ENCODE results near the gene RXYLT1. TPM values are rescaled to one million over a fixed set of nuclear protein-coding genes. Genes with fewer than 3 reads are reported as not detected.

The RXYLT1 gene
- total RNA-seq, 1 experiment from 2014 or later = 16.6 TPM

DNA sequence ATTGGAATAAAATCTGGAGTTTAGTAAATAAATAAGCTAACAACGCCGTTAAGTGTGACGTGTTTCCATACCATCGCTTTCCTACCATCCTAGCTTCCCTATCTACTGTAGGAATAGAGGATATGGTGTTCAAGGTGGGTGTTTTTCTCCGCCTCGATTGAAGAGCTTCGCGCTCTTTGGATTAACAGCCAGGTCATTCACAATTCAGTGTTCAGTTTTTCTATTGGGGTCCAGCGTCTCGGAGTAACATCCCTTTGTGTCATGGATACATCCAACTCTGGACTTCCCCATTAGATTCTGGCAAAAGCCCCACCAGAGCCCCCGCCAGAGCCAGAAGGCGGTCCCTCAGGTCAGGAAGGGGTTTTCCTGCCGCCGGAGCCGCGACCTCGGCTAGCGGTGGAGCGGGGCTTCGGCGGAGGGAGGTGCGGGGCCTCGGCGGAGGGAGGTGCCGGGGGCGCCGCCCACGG, 63.6 kb downstream of the RXYLT1 start:
- peaks cover 8% of the 10 kb centered on the region for H3K27me3 ChIP-seq (ENCODE audit: control insufficient read depth, insufficient read depth, low read length)
- H3K36me3 ChIP-seq (replicated peaks; ENCODE audit: control insufficient read depth, insufficient read depth, low read length) = no peaks in the 10 kb centered on the region
- H3K4me3 ChIP-seq (ENCODE audit: insufficient read depth, low read depth, low read length) = peak overlapping the region; percentile 68
- DNase-seq = no peak

DNA sequence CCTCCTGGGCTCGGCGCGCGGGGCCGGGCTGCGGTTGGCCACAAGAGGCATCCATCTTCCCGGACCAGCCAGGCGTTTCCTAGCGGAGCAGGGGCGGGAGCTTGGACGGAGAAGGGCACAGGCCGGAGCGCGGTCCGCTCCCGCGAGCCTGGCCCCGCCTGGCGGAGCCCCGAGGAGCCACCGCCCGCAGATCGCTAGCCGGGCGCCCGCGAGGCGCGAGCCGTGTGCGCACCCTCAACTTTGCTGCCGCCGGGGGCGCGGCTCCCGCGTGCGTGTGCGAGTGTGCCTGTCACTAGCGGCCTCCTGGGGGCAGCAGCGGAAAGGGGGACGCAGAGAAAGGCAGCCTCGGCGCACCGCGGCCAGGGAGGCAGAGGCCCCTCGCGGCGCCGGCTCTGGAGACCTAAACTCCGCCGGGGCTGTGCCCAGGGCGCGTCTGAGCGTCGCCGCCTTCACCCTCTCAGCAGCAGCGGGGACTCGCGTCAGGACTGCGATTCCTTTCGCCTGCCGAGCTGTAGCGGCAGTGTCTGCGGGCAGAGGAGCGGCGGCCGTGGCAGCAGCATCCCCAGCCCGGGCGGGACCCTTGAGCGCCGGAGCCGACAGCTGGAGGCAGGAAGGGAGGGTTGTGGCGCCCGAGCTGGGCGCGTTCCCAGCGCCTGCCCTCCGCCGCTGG, 64.1 kb downstream of the RXYLT1 start:
- H3K27me3 ChIP-seq (ENCODE audit: control insufficient read depth, insufficient read depth, low read length) = peaks cover 8% of the 10 kb centered on the region
- peak; percentile 95 for DNase-seq
- peak overlapping the region; percentile 68 for H3K4me3 ChIP-seq (ENCODE audit: insufficient read depth, low read depth, low read length)

DNA sequence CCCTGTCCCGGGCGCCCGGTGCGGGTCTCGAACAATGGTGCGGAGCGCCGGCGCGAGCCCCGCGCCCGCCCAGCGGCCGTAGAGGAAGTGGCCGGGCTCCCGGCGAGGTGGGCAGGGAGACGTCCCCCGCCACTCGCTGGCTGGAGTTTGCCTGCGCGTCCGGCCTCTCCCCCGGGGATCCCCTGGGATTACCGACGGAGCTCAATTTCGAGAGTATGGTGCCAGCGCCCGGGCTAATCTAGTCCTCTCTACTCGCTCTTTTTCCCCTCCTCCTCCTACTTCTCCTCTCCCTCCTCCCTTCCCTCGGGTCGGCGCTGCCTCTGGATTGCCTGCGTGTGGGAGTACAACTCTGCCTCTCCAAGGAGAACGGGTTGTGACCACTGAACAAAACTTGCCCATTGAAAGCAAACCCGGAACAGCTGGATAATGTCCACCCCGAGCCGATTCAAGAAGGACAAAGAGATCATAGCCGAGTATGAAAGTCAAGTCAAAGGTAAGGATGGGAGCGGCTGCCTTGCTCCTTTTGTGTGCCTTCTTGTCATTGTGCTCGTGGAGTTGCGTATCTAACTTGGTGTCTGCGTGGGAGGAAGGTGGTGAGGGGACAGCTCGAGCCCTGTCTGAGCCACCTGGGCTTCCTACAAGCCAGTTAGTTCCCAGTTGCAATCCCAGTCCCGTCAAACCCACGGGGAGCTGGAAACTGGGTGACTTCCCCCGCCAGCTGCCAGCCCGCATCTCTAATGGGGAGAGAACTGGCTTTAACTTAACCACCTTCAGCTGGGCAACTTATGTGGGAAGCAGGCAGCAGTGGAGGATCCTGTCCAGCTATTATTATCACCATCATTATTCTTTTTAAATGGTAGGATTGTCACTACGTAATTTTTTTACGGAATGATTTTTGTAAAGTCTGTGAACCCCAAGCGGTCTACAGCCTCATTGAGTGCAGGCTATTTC, 65.0 kb downstream of the RXYLT1 start, which contains the start of gene SRGAP1:
Gene SRGAP1 (plus strand): TSS at position 310 of the 951 bp plus-strand sequence. CDS start 117 bp downstream, at position 427.
- DNase-seq = peak; percentile 24
- H3K36me3 ChIP-seq (replicated peaks; ENCODE audit: control insufficient read depth, insufficient read depth, low read length) = no peaks in the 10 kb centered on the region
- peaks cover 8% of the 10 kb centered on the region for H3K27me3 ChIP-seq (ENCODE audit: control insufficient read depth, insufficient read depth, low read length)
- H3K4me3 ChIP-seq (ENCODE audit: insufficient read depth, low read depth, low read length) = peak within 1 kb of the TSS; percentile 68

More for the DNA sequence above, 64.1 kb downstream of the RXYLT1 start:
- H3K36me3 ChIP-seq (replicated peaks; ENCODE audit: control insufficient read depth, insufficient read depth, low read length) = no peaks in the 10 kb centered on the region

DNA sequence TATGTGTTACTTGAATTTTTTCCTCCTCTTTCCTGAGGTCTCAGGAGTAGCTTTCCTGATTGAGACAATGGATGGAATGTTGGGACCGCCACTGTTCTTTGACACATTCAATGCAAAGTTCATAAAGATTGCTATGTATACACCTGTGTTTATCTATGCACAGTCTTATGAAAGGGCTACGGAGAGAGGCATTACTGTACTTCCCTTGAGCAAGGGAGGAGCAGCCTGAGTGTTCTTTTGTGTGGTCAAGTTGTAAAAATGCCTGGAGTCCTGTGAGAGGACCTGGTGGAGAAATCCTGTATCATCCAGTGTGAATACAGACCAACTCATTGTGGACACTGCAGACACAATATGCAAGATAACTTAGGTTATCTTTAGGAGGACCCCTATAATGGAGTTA, 66.0 kb downstream of the RXYLT1 start:
- Histone ChIP-seq H3K4me3 (ENCODE audit: insufficient read depth, low read depth, low read length) (no peak overlapping the region), H3K27me3 (ENCODE audit: control insufficient read depth, insufficient read depth, low read length) (peaks cover 8% of the 10 kb centered on the region), H3K36me3 (replicated peaks; ENCODE audit: control insufficient read depth, insufficient read depth, low read length) (no peaks in the 10 kb centered on the region)
- no peak for DNase-seq

DNA sequence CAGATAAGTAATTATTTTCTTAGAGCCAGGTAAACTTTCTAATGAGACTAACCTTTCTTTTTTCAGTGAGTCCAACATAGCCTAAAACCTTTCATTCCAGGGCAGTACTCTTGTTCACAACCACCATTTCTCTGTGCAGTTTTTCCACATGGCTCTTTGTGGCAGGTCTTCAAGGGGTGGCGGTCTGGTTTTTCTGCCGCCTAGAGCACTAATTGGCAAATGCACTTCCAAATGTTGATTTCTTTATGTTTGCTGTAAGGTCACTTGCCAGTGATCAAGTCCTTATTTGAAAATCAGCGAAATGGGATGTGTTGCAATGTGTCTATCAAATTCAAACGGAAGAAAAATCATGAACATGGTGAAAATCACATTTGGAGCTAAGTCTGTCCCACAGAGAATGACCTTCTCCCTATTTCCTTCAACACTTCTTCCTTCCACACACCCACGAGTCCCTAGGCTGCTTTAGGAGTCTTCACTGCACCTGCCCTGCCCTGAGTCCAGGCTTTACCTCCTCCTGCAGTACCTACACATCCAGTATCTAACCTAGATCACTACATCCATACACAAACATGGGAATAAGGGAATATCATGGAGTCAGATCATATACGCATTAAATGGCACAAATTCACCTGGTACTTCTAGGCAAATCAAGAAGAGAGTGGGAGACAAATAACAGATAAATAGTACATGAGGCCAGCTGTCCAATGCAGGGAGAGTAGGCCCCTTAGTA, 66.7 kb downstream of the RXYLT1 start:
- no peak for DNase-seq
- Histone ChIP-seq H3K4me3 (ENCODE audit: insufficient read depth, low read depth, low read length) (no peak overlapping the region), H3K27me3 (ENCODE audit: control insufficient read depth, insufficient read depth, low read length) (peaks cover 8% of the 10 kb centered on the region), H3K36me3 (replicated peaks; ENCODE audit: control insufficient read depth, insufficient read depth, low read length) (no peaks in the 10 kb centered on the region)

DNA sequence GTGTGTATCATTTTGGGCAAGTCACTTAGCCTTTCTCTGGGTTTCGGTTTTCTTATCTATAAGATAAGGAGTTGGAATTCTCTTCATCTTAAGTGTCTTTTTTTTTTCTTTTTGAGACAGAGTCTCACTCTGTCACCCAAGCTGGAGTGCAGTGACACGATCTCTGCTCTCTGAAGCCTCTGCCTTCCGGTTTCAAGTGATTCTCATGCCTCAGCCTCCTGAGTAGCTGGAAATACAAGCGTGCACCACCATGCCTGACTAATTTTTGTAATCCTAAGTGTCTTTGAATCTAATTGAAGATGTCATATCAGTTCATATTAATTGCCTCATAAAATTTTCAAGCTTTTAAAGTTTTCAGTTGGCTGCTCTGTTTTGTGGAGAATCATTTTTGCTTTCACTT, 68.7 kb downstream of the RXYLT1 start:
- H3K27me3 ChIP-seq (ENCODE audit: control insufficient read depth, insufficient read depth, low read length) = peaks cover 8% of the 10 kb centered on the region
- H3K36me3 ChIP-seq (replicated peaks; ENCODE audit: control insufficient read depth, insufficient read depth, low read length) = no peaks in the 10 kb centered on the region
- no peak overlapping the region for H3K4me3 ChIP-seq (ENCODE audit: insufficient read depth, low read depth, low read length)
- no peak for DNase-seq

DNA sequence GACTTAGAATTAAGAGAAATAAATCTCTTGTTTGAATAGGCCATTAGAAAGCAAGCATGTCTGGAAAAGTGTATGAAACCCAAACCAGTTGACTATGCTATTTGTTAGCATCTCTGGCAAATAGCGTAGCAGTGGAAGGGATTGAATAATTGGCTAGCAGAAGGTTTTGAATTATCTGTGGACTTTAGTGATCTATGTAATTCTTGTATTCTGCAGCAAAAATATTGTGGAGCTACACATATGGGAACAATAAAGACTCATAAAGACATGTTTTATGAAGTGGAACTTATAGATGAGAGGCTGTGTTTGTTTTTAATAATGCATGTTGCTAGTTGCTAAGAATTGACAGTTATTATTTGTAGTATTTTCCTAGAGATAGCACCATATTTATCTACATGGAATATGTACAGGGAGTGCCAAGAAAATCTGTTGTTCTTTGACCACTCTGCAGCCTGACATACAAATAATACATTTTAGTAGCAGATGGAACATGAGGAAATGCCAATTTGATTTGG, 69.5 kb downstream of the RXYLT1 start:
- Histone ChIP-seq H3K36me3 (replicated peaks; ENCODE audit: control insufficient read depth, insufficient read depth, low read length) (no peaks in the 10 kb centered on the region), H3K4me3 (ENCODE audit: insufficient read depth, low read depth, low read length) (no peak overlapping the region), H3K27me3 (ENCODE audit: control insufficient read depth, insufficient read depth, low read length) (peaks cover 8% of the 10 kb centered on the region)
- DNase-seq = no peak

DNA sequence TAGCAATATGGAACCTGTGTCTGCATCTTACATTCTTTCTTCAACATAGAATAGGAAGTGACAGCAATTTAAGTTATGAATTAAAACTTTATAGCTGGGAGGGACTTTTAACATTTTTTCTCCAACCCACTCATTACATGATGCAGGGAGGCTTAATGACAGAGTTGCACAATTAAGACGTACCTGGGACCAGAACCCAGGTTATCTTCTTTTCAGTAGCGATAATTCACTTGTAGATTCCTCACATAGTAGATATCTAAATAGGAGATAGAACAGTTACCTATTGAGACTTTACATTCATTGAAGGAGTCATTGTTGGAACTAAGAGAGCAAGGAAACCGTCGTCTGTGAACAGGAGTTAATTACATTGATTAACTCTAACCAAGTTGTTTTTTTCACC, 69.9 kb downstream of the RXYLT1 start:
- Histone ChIP-seq H3K4me3 (ENCODE audit: insufficient read depth, low read depth, low read length) (no peak overlapping the region), H3K36me3 (replicated peaks; ENCODE audit: control insufficient read depth, insufficient read depth, low read length) (no peaks in the 10 kb centered on the region), H3K27me3 (ENCODE audit: control insufficient read depth, insufficient read depth, low read length) (peaks cover 5% of the 10 kb centered on the region)
- no peak for DNase-seq

DNA sequence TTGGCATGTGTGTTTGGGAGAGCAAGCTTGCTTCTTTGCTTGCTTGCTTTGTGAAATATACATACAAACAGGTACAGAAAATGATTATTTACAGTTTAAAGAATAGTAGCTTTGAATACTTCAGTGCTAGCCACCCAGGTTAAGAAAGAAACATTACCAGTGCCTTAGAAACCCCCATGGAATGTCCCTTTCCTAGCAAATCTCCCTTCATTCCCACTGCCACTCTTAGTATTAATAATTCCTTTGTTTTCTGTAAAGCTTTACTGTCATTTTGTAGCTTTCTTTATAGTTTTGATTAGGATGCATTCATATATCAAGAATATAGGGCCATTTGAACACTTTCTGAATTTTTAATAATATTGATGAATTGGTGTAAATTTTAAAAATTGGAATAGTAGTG, 74.3 kb downstream of the RXYLT1 start:
- no peaks in the 10 kb centered on the region for H3K36me3 ChIP-seq (replicated peaks; ENCODE audit: control insufficient read depth, insufficient read depth, low read length)
- DNase-seq = no peak
- H3K4me3 ChIP-seq (ENCODE audit: insufficient read depth, low read depth, low read length) = no peak overlapping the region
- no peaks in the 10 kb centered on the region for H3K27me3 ChIP-seq (ENCODE audit: control insufficient read depth, insufficient read depth, low read length)

DNA sequence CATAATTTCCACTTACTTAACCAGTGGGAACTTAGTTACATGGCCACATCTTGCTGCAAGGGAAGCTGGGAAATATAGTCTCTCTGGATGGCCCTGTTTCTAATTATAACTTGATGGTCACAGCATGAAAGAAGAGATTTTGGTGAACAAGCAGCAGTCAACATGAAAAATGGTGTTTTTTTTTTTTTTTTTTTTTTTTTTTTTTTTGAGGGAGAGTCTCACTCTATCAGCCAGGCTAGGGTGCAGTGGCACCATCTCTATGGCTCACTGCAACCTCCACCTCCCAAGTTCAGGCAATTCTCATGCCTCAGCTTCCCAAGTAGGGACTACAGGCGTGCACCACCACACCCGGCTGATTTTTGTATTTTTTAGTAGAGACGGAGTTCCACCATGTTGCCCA, 75.6 kb downstream of the RXYLT1 start:
- Histone ChIP-seq H3K36me3 (replicated peaks; ENCODE audit: control insufficient read depth, insufficient read depth, low read length) (no peaks in the 10 kb centered on the region), H3K27me3 (ENCODE audit: control insufficient read depth, insufficient read depth, low read length) (no peaks in the 10 kb centered on the region), H3K4me3 (ENCODE audit: insufficient read depth, low read depth, low read length) (no peak overlapping the region)
- DNase-seq = no peak

DNA sequence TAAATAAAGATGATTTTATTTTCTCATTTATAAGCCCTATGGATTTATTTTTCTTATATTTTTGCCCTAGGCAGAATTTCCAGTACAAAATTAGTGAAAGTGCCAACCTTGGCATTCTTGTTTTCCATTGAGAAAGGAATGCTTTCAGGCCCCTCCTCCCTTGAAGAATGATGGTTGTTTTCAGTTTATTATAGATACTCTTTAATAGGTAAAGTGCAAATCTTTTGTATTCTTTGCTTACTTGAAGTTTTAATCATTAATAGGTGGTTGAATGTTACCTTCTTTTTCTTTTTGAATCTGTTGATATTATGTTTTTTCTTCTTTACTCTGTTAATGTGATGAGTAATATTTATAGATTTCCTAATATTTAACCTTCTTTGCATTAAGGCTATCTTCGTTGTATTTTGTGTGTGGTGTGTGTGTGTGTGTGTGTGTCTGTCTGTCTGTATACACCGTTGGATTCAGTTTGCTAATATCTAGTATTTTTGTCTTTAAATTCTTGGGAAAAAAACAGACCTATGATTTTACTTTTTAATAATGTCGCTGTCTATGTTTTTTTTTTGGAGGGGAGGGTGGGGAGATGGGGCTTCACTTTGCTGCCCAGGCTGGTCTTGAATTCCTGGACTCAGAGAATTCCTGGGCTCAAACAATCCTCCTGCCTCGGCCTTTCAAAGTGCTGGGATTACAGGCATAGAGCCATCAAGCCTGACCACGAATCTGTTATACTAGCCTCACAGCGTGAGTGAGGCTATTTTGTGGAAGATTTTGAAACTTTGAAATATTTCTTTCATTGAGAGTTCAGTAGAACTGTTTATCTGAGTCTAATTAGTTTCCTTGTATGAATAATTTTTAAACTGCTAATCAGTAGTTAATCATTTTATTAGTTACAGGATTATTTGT, 78.3 kb downstream of the RXYLT1 start:
- Histone ChIP-seq H3K4me3 (ENCODE audit: insufficient read depth, low read depth, low read length) (no peak overlapping the region), H3K36me3 (replicated peaks; ENCODE audit: control insufficient read depth, insufficient read depth, low read length) (no peaks in the 10 kb centered on the region), H3K27me3 (ENCODE audit: control insufficient read depth, insufficient read depth, low read length) (no peaks in the 10 kb centered on the region)
- DNase-seq = no peak
